Measurements from ENCODE around the gene ERP27.

- TF ChIP-seq CTCF (IDR thresholded peaks at IDR 0.05; ENCODE audit: low read depth, low read length), result no peak
- no peak for TF ChIP-seq POLR2A (IDR thresholded peaks at IDR 0.05; ENCODE audit: extremely low read depth, insufficient read length)
Observed at GRCh38 chr12:14964406-14964805, 26.1 kb upstream of the ERP27 start.
